Fibroblast of lung (primary cell): ENCODE measurements around the gene MINK1. TPM values are rescaled to one million over a fixed set of nuclear protein-coding genes. Genes with fewer than 3 reads are reported as not detected.

Experiments used
- DNase-seq, 2 donors: peaks; one replicate each; pipeline versions ENCODE4 v3.0.0 to v3.0.0-alpha.2; 2010; ENCODE audit warnings: low read depth in 2 of 2
- H2AFZ ChIP-seq: 2 replicates; pipeline ENCODE4 v1.5.1; 2012; ENCODE audit warnings: low read length, control low read depth, inconsistent platforms
- H3K27ac ChIP-seq: 2 replicates; pipeline ENCODE4 v1.5.1; 2011; ENCODE audit warnings: low read length, control low read depth; ENCODE audit not compliant: insufficient read depth
- H3K27me3 ChIP-seq: 2 replicates; pipeline ENCODE4 v1.5.1; 2011; ENCODE audit warnings: mild to moderate bottlenecking, low read length; ENCODE audit not compliant: control insufficient read depth, insufficient read depth
- H3K36me3 ChIP-seq: 2 replicates; pipeline ENCODE4 v1.5.1; 2011; ENCODE audit warnings: low read length; ENCODE audit not compliant: control insufficient read depth, insufficient read depth
- H3K4me1 ChIP-seq: 2 replicates; pipeline ENCODE4 v1.5.1; 2011; ENCODE audit warnings: low read length; ENCODE audit not compliant: control insufficient read depth, insufficient read depth; ENCODE audit errors: extremely low read depth
- H3K4me2 ChIP-seq: 2 replicates; pipeline ENCODE4 v1.5.1; 2011; ENCODE audit warnings: low read length, control low read depth; ENCODE audit not compliant: insufficient read depth; ENCODE audit errors: extremely low read depth
- H3K4me3 ChIP-seq, 4 experiments: fragments of 200-600 bp in 1 of 4; sonication (generic) in 1 of 4; replicated peaks in 1 of 4; 2 replicates each; pipeline ENCODE4 v1.5.1; 2011 to 2016; ENCODE audit warnings: low read length in 4 of 4, low read depth in 3 of 4, mild to moderate bottlenecking in 3 of 4, control low read depth in 2 of 4, inconsistent platforms in 1 of 4, mixed read lengths in 1 of 4; ENCODE audit not compliant: insufficient read depth in 1 of 4; ENCODE audit errors: control extremely low read depth in 1 of 4
- H3K79me2 ChIP-seq: 2 replicates; pipeline ENCODE4 v1.5.1; 2012; ENCODE audit warnings: mild to moderate bottlenecking, low read length, inconsistent platforms; ENCODE audit not compliant: control insufficient read depth, insufficient read depth
- H3K9ac ChIP-seq: 2 replicates; pipeline ENCODE4 v1.5.1; 2011; ENCODE audit warnings: mild to moderate bottlenecking, low read length, control low read depth; ENCODE audit not compliant: insufficient read depth
- H3K9me3 ChIP-seq: 2 replicates; pipeline ENCODE4 v1.5.1; 2012; ENCODE audit warnings: low read depth, low read length; ENCODE audit not compliant: control insufficient read depth, insufficient read depth
- H4K20me1 ChIP-seq: 2 replicates; pipeline ENCODE4 v1.5.1; 2011; ENCODE audit warnings: low read length; ENCODE audit not compliant: control insufficient read depth, insufficient read depth; ENCODE audit errors: extremely low read depth
- EZH2 ChIP-seq: IDR thresholded peaks from 2 replicates; pipeline ENCODE4 v1.5.1; 2012; ENCODE audit warnings: low read length, control low read depth, mild to moderate bottlenecking; ENCODE audit errors: missing control alignments
- polyA plus RNA-seq, 2 donors: library from polyadenylated mRNA; depleted of rRNA in 1 of 2; stranded (reverse) in 1 of 2; unstranded in 1 of 2; fragments of >200 nt; gene quantifications; 2 replicates each; pipeline ENCODE4 v1.2.1, GENCODE V29; 2011 to 2012; ENCODE audit warnings: missing spikeins in 1 of 2
- total RNA-seq: library from RNA; depleted of rRNA; stranded (reverse); fragments of >200 nt; gene quantifications from 2 replicates; pipeline ENCODE4 v1.2.1, GENCODE V29; 2014
- TF ChIP-seq, protein P1 (sequence below), 2 donors: IDR thresholded peaks in 1 of 2; conservative IDR thresholded peaks in 1 of 2; 1 replicate in 1 of 2; 2 replicates in 1 of 2; pipeline ENCODE4 v1.5.1; 2011 to 2012; ENCODE audit warnings: low read length in 2 of 2, control low read depth in 1 of 2, inconsistent platforms in 1 of 2, low read depth in 1 of 2, mild to moderate bottlenecking in 1 of 2

MINK1 gene
- total and polyA plus RNA-seq, 2 donors (not counting 1 experiment from before 2014, with no cell fraction given), result 27.2 to 28.6 TPM

DNA sequence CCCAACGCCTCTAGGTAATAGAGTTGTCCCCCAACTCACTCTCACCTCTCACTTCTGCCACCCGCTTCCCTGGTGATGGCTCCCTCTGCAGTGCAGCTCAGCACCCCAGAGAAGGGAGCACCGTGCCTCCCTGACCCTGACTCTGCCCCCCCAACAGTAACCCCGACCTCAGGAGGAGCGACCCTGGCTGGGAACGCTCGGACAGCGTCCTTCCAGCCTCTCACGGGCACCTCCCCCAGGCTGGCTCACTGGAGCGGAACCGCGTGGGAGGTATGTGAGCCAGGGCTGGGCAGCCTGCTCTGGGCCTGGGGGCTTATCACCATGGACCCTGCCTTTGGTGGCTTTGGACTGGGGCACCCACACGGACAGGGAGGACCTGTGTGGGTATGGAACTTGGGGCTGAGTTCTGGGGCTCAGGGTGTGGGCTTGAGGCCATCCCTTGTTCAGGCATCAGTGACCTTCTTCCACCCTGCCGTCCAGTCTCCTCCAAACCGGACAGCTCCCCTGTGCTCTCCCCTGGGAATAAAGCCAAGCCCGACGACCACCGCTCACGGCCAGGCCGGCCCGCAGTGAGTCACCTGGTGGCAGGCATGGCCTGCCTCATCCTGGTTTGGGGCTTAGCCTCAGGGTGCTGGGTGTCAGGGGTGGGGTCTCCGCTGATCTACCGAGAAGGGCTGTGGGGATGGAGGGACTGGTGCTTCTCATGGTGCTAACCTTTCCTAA is 59.5 kb downstream of the MINK1 start:
- Histone ChIP-seq H3K4me1 (no peaks in the 10 kb centered on the region), H3K79me2 (no peaks in the 10 kb centered on the region), H2AFZ (no peak overlapping the region), H3K4me3 (no peak overlapping the region), H3K36me3 (peaks cover 35% of the 10 kb centered on the region), H3K27ac (no peak overlapping the region), H3K4me2 (no peak overlapping the region), H4K20me1 (no peaks in the 10 kb centered on the region), H3K27me3 (no peaks in the 10 kb centered on the region), H3K9ac (no peak overlapping the region), H3K9me3 (no peaks in the 10 kb centered on the region)
- DNase-seq, result no peak
- TF ChIP-seq EZH2, result no peak
- TF ChIP-seq, protein P1, sequence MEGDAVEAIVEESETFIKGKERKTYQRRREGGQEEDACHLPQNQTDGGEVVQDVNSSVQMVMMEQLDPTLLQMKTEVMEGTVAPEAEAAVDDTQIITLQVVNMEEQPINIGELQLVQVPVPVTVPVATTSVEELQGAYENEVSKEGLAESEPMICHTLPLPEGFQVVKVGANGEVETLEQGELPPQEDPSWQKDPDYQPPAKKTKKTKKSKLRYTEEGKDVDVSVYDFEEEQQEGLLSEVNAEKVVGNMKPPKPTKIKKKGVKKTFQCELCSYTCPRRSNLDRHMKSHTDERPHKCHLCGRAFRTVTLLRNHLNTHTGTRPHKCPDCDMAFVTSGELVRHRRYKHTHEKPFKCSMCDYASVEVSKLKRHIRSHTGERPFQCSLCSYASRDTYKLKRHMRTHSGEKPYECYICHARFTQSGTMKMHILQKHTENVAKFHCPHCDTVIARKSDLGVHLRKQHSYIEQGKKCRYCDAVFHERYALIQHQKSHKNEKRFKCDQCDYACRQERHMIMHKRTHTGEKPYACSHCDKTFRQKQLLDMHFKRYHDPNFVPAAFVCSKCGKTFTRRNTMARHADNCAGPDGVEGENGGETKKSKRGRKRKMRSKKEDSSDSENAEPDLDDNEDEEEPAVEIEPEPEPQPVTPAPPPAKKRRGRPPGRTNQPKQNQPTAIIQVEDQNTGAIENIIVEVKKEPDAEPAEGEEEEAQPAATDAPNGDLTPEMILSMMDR (conservative IDR thresholded peaks at IDR 0.05 in 1 of 2, IDR thresholded peaks at IDR 0.05 in 1 of 2; ENCODE audit: low read depth in 1 of 2, low read length in 2 of 2), result no peak

- no peaks in the 10 kb centered on the region for H3K79me2 ChIP-seq
- no peaks in the 10 kb centered on the region for H4K20me1 ChIP-seq
- H2AFZ ChIP-seq, result no peak overlapping the region
- DNase-seq, result no peak
- H3K4me2 ChIP-seq, result no peak overlapping the region
- no peaks in the 10 kb centered on the region for H3K9me3 ChIP-seq
- H3K27ac ChIP-seq, result no peak overlapping the region
- H3K4me1 ChIP-seq, result no peaks in the 10 kb centered on the region
- no peaks in the 10 kb centered on the region for H3K27me3 ChIP-seq
- H3K9ac ChIP-seq, result no peak overlapping the region
- no peak for TF ChIP-seq EZH2
- TF ChIP-seq, protein P1 (conservative IDR thresholded peaks at IDR 0.05 in 1 of 2, IDR thresholded peaks at IDR 0.05 in 1 of 2; ENCODE audit: low read depth in 1 of 2, low read length in 2 of 2), result no peak
- H3K4me3 ChIP-seq, result no peak overlapping the region
- H3K36me3 ChIP-seq, result peaks cover 34% of the 10 kb centered on the region
Observed at GRCh38 chr17:4893272-4893671, 60.1 kb downstream of the MINK1 start.

- TF ChIP-seq EZH2, result no peak
- TF ChIP-seq, protein P1 (conservative IDR thresholded peaks at IDR 0.05 in 1 of 2, IDR thresholded peaks at IDR 0.05 in 1 of 2; ENCODE audit: low read depth in 1 of 2, low read length in 2 of 2), result no peak
- no peak overlapping the region for H3K27ac ChIP-seq
- no peaks in the 10 kb centered on the region for H3K27me3 ChIP-seq
- no peaks in the 10 kb centered on the region for H3K4me1 ChIP-seq
- H3K4me2 ChIP-seq, result no peak overlapping the region
- H4K20me1 ChIP-seq, result no peaks in the 10 kb centered on the region
- no peak overlapping the region for H3K4me3 ChIP-seq
- DNase-seq, result no peak
- peaks cover 33% of the 10 kb centered on the region for H3K36me3 ChIP-seq
- no peaks in the 10 kb centered on the region for H3K9me3 ChIP-seq
- H2AFZ ChIP-seq, result no peak overlapping the region
- H3K79me2 ChIP-seq, result no peaks in the 10 kb centered on the region
- H3K9ac ChIP-seq, result no peak overlapping the region
Observed at GRCh38 chr17:4893721-4894560, 60.8 kb downstream of the MINK1 start.
